Thyroid gland (tissue), 4 donors: Measurements from ENCODE around the gene PHACTR3. TPM values are rescaled to one million over a fixed set of nuclear protein-coding genes. Genes with fewer than 3 reads are reported as not detected.

Experiments
- DNase-seq, 2 donors: peaks; one replicate each; pipeline ENCODE4 v3.0.0-alpha.2; 2019
- H3K27ac ChIP-seq, 3 donors: fragments of 200-600 bp; sonication (generic); 1 replicate in 2 of 3; 2 replicates in 1 of 3; pipeline ENCODE4 v1.5.1; 2016 to 2019; ENCODE audit warnings: mild to moderate bottlenecking in 1 of 3, moderate library complexity in 1 of 3
- H3K27me3 ChIP-seq: fragments of 200-600 bp; sonication (generic); one replicate; pipeline ENCODE4 v1.5.1; 2019
- H3K36me3 ChIP-seq, 2 donors: fragments of 200-600 bp; sonication (generic); one replicate each; pipeline ENCODE4 v1.5.1; 2016 to 2019
- H3K4me1 ChIP-seq, 2 donors: fragments of 200-600 bp; sonication (generic); one replicate each; pipeline ENCODE4 v1.5.1; 2017 to 2019
- H3K4me3 ChIP-seq, 3 donors: fragments of 200-600 bp; sonication (generic); replicated peaks in 1 of 3; 1 replicate in 2 of 3; 2 replicates in 1 of 3; pipeline ENCODE4 v1.5.1; 2016; ENCODE audit warnings: mild to moderate bottlenecking in 1 of 3
- H3K9me3 ChIP-seq: fragments of 200-600 bp; sonication (generic); one replicate; pipeline ENCODE4 v1.5.1; 2017
- POLR2A ChIP-seq, 2 donors: fragments of 450-650 bp; IDR thresholded peaks; one replicate each; pipeline ENCODE4 v1.6.1; 2017; ENCODE audit warnings: antibody characterized with exemption in 2 of 2, mild to moderate bottlenecking in 2 of 2, moderate library complexity in 1 of 2
- WGBS, 2 donors: methylation state at CpG; one replicate each; pipeline ENCODE4 v1.1.5; 2017; 5-methylcytosine and 5-hydroxymethylcytosine counted together
- intact Hi-C: fragments of 100-400 bp; cut with DNase I; formaldehyde crosslinking; loops from one replicate; pipeline ENCODE4 v1.15.1; 2023
- total RNA-seq, 4 donors: library from RNA; depleted of rRNA; stranded (reverse); fragments of >200 nt; gene quantifications; one replicate each; pipeline ENCODE4 v1.2.3, GENCODE V29; 2016
- TF ChIP-seq, protein P1 (sequence below), 6 experiments: fragments of 200-600 bp in 3 of 6; fragments of 450-650 bp in 3 of 6; sonication (generic) in 3 of 6; IDR thresholded peaks; one replicate each; pipeline ENCODE4 v1.5.1; 2016 to 2019; ENCODE audit warnings: antibody characterized with exemption in 6 of 6, mild to moderate bottlenecking in 2 of 6, inconsistent platforms in 1 of 6, moderate library complexity in 1 of 6

Gene PHACTR3
- total RNA-seq, 4 donors from 2014 or later, result 2.4 TPM; not detected in 3

DNA sequence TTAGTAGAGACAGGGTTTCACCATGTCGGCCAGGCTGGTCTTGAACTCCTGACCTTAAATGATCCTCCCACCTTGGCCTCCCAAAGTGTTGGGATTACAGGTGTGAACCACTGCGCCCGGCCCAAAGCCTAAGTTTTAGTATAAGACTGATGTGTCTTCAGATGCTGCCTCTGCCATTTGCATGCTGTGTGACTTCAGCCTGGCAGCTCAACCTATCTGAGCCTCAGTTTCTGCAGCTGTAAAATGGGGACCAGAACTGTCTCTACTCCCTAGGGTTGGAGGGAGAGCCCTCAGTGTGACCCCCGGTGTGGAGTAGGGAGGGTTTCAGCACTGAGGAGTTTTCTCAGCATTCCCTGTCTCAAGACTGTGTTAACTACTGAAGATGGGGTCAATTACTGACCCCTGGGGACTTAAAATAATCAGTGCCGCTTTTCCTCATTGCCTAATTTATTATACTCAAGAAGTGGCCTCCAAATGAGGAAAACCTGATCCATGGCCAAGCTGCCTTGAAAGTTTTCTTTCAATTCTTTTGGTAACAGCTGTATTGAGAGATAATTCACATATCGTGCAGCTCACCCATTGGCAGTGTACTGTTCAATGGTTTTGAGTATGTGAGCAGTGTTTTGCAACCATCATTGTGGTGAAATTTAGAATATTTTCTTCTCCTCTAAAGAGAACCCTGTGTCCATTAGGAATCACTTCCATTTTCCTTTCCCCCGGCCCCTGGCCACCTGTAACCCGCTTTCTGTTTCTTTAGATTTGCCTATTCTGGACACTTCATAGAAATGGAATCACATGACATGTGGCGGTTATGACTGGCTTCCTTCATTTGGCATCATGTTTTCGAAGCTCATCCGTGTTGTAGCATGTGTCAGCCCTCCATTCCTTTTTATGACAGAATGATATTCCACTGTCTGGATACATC lies 64.8 kb downstream of the PHACTR3 start:
- H3K9me3 ChIP-seq, result no peaks in the 10 kb centered on the region
- DNase-seq, result no peak
- 88 to 89% methylated on average over 11 of the region's 11 CpGs for WGBS, 2 donors
- H3K4me3 ChIP-seq, result no peak overlapping the region
- no peaks in the 10 kb centered on the region for H3K36me3 ChIP-seq
- H3K4me1 ChIP-seq, result no peaks in the 10 kb centered on the region
- TF ChIP-seq, protein P1, sequence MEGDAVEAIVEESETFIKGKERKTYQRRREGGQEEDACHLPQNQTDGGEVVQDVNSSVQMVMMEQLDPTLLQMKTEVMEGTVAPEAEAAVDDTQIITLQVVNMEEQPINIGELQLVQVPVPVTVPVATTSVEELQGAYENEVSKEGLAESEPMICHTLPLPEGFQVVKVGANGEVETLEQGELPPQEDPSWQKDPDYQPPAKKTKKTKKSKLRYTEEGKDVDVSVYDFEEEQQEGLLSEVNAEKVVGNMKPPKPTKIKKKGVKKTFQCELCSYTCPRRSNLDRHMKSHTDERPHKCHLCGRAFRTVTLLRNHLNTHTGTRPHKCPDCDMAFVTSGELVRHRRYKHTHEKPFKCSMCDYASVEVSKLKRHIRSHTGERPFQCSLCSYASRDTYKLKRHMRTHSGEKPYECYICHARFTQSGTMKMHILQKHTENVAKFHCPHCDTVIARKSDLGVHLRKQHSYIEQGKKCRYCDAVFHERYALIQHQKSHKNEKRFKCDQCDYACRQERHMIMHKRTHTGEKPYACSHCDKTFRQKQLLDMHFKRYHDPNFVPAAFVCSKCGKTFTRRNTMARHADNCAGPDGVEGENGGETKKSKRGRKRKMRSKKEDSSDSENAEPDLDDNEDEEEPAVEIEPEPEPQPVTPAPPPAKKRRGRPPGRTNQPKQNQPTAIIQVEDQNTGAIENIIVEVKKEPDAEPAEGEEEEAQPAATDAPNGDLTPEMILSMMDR (IDR thresholded peaks at IDR 0.05), result no peak
- TF ChIP-seq POLR2A (IDR thresholded peaks at IDR 0.05), result no peak
- intact Hi-C loops, result no loop called here
- H3K27ac ChIP-seq, result no peak overlapping the region
- H3K27me3 ChIP-seq, result no peaks in the 10 kb centered on the region

DNA sequence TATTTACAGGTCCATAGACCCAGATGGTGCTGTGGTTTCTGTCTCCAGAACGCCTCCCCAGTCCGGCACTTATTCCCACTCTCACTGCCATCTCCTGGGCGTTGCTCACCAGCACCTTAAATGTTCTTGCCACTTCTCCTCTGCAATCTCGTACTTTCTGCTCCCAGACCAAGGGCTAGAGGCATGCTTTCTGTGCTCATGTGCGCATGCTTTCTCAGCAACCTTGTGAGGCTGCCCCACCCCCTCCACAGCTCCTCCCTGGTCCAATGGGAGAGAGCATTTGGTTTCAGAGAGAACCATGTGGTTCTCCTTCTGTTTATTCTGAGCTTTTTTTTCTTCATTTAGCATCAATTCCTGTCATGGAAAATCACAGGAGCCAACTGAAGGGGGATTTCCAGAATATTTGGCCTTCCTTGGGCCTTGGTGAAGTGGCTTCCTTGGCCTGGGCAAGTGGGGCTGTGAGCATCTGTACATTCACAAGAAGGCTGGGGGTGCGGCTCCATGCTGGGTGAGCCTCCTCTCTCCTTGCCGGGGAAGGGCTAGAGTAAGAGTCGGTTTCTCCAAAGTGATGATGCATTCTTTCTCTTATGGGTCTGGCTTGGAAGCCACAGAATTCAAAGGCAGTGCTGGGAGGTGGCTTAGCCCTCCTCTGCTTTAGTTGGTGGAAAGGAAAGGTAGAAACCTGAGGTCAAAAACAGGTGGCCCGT lies 66.6 kb downstream of the PHACTR3 start:
- no peaks in the 10 kb centered on the region for H3K4me1 ChIP-seq
- H3K27ac ChIP-seq, result no peak overlapping the region
- WGBS, 2 donors, result 67 to 77% methylated on average over 9 of the region's 9 CpGs
- H3K36me3 ChIP-seq, result no peaks in the 10 kb centered on the region
- TF ChIP-seq, protein P1 (IDR thresholded peaks at IDR 0.05), result no peak
- TF ChIP-seq POLR2A (IDR thresholded peaks at IDR 0.05), result no peak
- intact Hi-C loops, result no loop called here
- H3K27me3 ChIP-seq, result no peaks in the 10 kb centered on the region
- H3K9me3 ChIP-seq, result no peaks in the 10 kb centered on the region
- no peak overlapping the region for H3K4me3 ChIP-seq
- DNase-seq, result no peak

DNA sequence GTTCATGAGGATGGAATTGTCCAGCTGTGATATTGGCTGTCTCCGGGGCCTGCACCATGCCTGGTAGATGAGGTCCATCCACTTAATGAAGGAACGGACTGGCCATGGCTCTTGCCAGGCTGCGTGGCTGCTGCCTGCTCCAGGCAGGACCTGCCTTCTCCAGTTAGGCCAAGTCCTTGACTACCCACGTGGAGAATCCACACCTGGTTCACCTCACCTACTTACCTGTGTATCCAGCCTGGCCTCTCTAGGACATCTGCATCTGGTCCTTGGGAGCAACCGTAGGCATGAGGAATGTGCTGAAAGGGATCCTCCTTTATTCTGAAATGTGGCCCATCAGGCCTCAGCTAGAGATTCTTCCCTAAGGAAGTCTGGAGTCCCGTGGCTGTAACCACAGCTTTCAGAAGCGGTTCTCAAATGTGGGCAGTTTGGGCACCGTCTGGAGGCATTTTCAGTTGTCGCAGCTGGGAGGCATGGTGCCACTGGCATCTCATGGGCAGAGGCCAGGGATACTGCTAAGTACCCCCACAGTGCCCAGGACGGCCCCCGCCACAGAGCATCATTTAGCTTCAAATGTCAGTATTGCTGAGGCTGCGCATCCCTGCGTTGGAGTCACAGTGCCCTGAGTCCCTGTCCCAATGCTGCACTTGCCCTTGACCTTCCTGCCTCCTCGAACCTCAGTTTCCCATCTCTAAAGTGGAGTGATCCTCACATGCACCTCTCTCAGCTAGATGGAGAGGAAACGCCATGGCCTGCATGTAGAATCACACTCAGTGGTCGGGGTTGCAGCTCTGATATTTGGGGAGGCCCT lies 67.5 kb downstream of the PHACTR3 start:
- WGBS, 2 donors, result 85 to 87% methylated on average over 14 to 16 of the region's 16 CpGs
- Histone ChIP-seq H3K9me3 (no peaks in the 10 kb centered on the region), H3K4me1 (no peaks in the 10 kb centered on the region), H3K27ac (no peak overlapping the region), H3K4me3 (no peak overlapping the region), H3K36me3 (no peaks in the 10 kb centered on the region), H3K27me3 (no peaks in the 10 kb centered on the region)
- intact Hi-C loops, result no loop called here
- TF ChIP-seq POLR2A (IDR thresholded peaks at IDR 0.05), result no peak
- TF ChIP-seq, protein P1 (IDR thresholded peaks at IDR 0.05), result no peak
- DNase-seq, result no peak

DNA sequence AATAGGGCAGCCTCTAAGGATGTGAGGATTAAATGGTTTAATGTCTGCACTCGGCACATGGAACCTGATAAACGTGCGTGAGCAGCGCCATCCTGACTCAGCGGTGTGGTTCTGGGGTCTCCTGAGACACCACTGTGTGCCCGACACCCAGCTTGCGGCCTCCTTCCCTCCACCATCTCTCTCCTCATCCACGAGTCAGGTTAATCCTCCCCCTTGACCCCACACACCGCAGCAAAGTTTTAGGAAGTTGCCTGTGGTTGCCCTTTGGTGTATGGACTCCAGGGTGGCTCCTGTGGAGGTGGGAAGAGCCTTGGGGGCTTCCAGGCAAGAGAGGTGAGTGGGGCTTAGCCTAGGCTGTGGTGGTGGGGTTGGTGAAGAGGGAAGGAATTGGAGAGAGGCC lies 68.2 kb downstream of the PHACTR3 start:
- Histone ChIP-seq H3K4me1 (no peaks in the 10 kb centered on the region), H3K9me3 (no peaks in the 10 kb centered on the region), H3K36me3 (no peaks in the 10 kb centered on the region), H3K27me3 (no peaks in the 10 kb centered on the region), H3K27ac (no peak overlapping the region), H3K4me3 (no peak overlapping the region)
- TF ChIP-seq POLR2A (IDR thresholded peaks at IDR 0.05), result no peak
- TF ChIP-seq, protein P1 (IDR thresholded peaks at IDR 0.05), result no peak
- no peak for DNase-seq
- 86 to 88% methylated on average over 9 of the region's 9 CpGs for WGBS, 2 donors
- intact Hi-C loops, result no loop called here
